ENCODE results near the gene ELP1.

DNA sequence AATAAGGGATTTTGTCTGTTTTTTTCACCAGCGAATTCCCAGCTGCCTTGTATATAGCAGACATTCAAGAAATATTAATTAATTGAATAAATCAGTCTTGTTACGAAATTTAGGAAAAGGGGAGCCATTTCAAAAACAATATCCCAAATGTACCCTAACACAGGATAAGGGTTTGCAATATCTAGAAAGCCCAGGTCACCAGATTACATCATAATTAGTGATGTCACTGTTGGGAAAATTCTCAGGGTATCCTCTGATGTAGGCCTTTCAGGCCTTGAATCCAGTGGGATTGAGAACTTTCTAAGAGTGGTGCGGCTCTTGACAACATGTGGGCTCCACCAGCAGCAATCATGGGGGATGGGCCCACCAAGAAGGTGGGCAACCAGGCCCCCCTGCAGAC is 71.9 kb downstream of the ELP1 start, which contains the start of gene ACTL7A:
- TF ChIP-seq, protein P1, sequence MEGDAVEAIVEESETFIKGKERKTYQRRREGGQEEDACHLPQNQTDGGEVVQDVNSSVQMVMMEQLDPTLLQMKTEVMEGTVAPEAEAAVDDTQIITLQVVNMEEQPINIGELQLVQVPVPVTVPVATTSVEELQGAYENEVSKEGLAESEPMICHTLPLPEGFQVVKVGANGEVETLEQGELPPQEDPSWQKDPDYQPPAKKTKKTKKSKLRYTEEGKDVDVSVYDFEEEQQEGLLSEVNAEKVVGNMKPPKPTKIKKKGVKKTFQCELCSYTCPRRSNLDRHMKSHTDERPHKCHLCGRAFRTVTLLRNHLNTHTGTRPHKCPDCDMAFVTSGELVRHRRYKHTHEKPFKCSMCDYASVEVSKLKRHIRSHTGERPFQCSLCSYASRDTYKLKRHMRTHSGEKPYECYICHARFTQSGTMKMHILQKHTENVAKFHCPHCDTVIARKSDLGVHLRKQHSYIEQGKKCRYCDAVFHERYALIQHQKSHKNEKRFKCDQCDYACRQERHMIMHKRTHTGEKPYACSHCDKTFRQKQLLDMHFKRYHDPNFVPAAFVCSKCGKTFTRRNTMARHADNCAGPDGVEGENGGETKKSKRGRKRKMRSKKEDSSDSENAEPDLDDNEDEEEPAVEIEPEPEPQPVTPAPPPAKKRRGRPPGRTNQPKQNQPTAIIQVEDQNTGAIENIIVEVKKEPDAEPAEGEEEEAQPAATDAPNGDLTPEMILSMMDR (IDR thresholded peaks at IDR 0.05), result no peak
- no peak for TF ChIP-seq POLR2A (IDR thresholded peaks at IDR 0.05)
